CD4-positive, CD25-positive, alpha-beta regulatory T cell (primary cell): ENCODE data around the gene FOXD1. TPM values are rescaled to one million over a fixed set of nuclear protein-coding genes. Genes with fewer than 3 reads are reported as not detected.
"Not testable (repeated sequence)": the region's sequence is repeated elsewhere in the genome, so short reads cannot be mapped to it uniquely, and the experiment has no call there.

Source experiments
- ATAC-seq, 2 donors: fragments of 150-1000 bp; cut with Tn5 transposase; one replicate each; pipeline ENCODE4 v1.10.0; 2021; ENCODE audit warnings: low read depth in 2 of 2, moderate number of reproducible peaks in 2 of 2, moderate library complexity in 1 of 2
- DNase-seq, 3 donors: peaks; one replicate each; pipeline versions ENCODE4 v3.0.0 to v3.0.0-alpha.2; 2012 to 2022; ENCODE audit warnings: mixed read lengths in 1 of 3
- H3K27ac ChIP-seq: one replicate; pipeline ENCODE4 v1.7.0; 2013; ENCODE audit warnings: mild to moderate bottlenecking, low read length; ENCODE audit not compliant: insufficient read depth, poor library complexity, severe bottlenecking
- H3K27me3 ChIP-seq: one replicate; pipeline ENCODE4 v1.7.0; 2013; ENCODE audit warnings: low read length; ENCODE audit not compliant: control insufficient read depth, insufficient read depth
- H3K36me3 ChIP-seq: one replicate; pipeline ENCODE4 v1.7.0; 2013; ENCODE audit warnings: mild to moderate bottlenecking, low read length, moderate library complexity; ENCODE audit not compliant: control insufficient read depth, insufficient read depth
- H3K4me1 ChIP-seq: 2 replicates; pipeline ENCODE4 v1.7.0; 2013; ENCODE audit warnings: mild to moderate bottlenecking, low read length; ENCODE audit not compliant: insufficient read depth, control insufficient read depth, poor library complexity, severe bottlenecking
- H3K4me3 ChIP-seq: one replicate; pipeline ENCODE4 v1.7.0; 2013; ENCODE audit warnings: low read depth, mild to moderate bottlenecking, low read length, moderate library complexity
- H3K9me3 ChIP-seq, 2 experiments: 1 replicate in 1 of 2; 2 replicates in 1 of 2; pipeline ENCODE4 v1.7.0; 2013; ENCODE audit warnings: low read length in 2 of 2, mild to moderate bottlenecking in 1 of 2, moderate library complexity in 1 of 2; ENCODE audit not compliant: control insufficient read depth in 2 of 2
- H3K27ac Mint-ChIP-seq, 3 donors: one replicate each; pipeline ENCODE4 v1.8.0; 2020 to 2022; ENCODE audit warnings: mild to moderate bottlenecking in 3 of 3, mixed read lengths in 3 of 3, moderate library complexity in 2 of 3
- H3K27me3 Mint-ChIP-seq: one replicate; pipeline ENCODE4 v1.8.0; 2022; ENCODE audit warnings: mild to moderate bottlenecking, mixed read lengths
- H3K36me3 Mint-ChIP-seq: one replicate; pipeline ENCODE4 v1.8.0; 2020; ENCODE audit warnings: mixed read lengths
- H3K4me1 Mint-ChIP-seq, 4 donors: one replicate each; pipeline ENCODE4 v1.8.0; 2020 to 2022; ENCODE audit warnings: mixed read lengths in 4 of 4, mild to moderate bottlenecking in 1 of 4
- H3K4me3 Mint-ChIP-seq, 4 donors: one replicate each; pipeline ENCODE4 v1.8.0; 2020 to 2022; ENCODE audit warnings: mild to moderate bottlenecking in 4 of 4, mixed read lengths in 4 of 4, moderate library complexity in 3 of 4
- H3K9me3 Mint-ChIP-seq, 7 donors: one replicate each; pipeline ENCODE4 v1.8.0; 2020 to 2022; ENCODE audit warnings: mixed read lengths in 7 of 7, mild to moderate bottlenecking in 3 of 7, moderate library complexity in 2 of 7
- polyA plus RNA-seq, 4 donors: library from polyadenylated mRNA; unstranded; fragments of 300-500 nt; fragmentation: Illumina TruSeq; gene quantifications; one replicate each; pipeline ENCODE4 v1.2.3, GENCODE V29; 2021
- total RNA-seq: library from RNA; stranded (reverse); gene quantifications from one replicate; pipeline ENCODE4 v1.2.3, GENCODE V29; 2022

The FOXD1 gene
- total and polyA plus RNA-seq, 5 donors from 2014 or later: 0.07 TPM; not detected in 4

- Histone ChIP-seq H3K9me3 (no peaks in the 10 kb centered on the region), H3K4me3 (no peak overlapping the region), H3K36me3 (no peaks in the 10 kb centered on the region), H3K27me3 (peaks cover 67% of the 10 kb centered on the region), H3K4me1 (no peaks in the 10 kb centered on the region), H3K27ac (no peak overlapping the region)
- no peak overlapping the region for H3K27ac Mint-ChIP-seq
- ATAC-seq (no peak), DNase-seq (no peak)
- H3K36me3 Mint-ChIP-seq: no peaks in the 10 kb centered on the region
- peaks cover 0 to 19% (median 3%) of the 10 kb centered on the region in 7 donors for H3K9me3 Mint-ChIP-seq
- H3K4me1 Mint-ChIP-seq: peaks cover 0 to 12% (median 7%) of the 10 kb centered on the region in 4 donors
- no peak overlapping the region for H3K4me3 Mint-ChIP-seq
- peaks cover 80% of the 10 kb centered on the region for H3K27me3 Mint-ChIP-seq
These were observed 30.3 kb downstream of the FOXD1 start for GRCh38 chr5:73418244-73418691.

GRCh38 chr5:73417303-73418034 is 31.1 kb downstream of the FOXD1 start:
- Histone ChIP-seq H3K27me3 (peaks cover 61% of the 10 kb centered on the region), H3K4me1 (no peaks in the 10 kb centered on the region), H3K4me3 (no peak overlapping the region), H3K9me3 (no peaks in the 10 kb centered on the region), H3K36me3 (no peaks in the 10 kb centered on the region), H3K27ac (no peak overlapping the region)
- Mint-ChIP-seq H3K9me3 (peaks cover 0 to 20% (median 3%) of the 10 kb centered on the region in 7 donors), H3K4me3 (no peak overlapping the region), H3K4me1 (peaks cover 0 to 12% (median 7%) of the 10 kb centered on the region in 4 donors), H3K27me3 (peaks cover 82% of the 10 kb centered on the region), H3K36me3 (no peaks in the 10 kb centered on the region), H3K27ac (no peak overlapping the region)
- no peak for DNase-seq
- no peak for ATAC-seq

- ATAC-seq: no peak
- H3K9me3 ChIP-seq: no peaks in the 10 kb centered on the region
- no peak for DNase-seq
- H3K4me1 ChIP-seq: no peaks in the 10 kb centered on the region
- H3K4me3 ChIP-seq: no peak overlapping the region
- peaks cover 44% of the 10 kb centered on the region for H3K27me3 ChIP-seq
- Mint-ChIP-seq H3K27ac (no peak overlapping the region), H3K36me3 (no peaks in the 10 kb centered on the region), H3K9me3 (peaks cover 0 to 17% (median 2%) of the 10 kb centered on the region in 7 donors), H3K4me1 (peaks cover 0 to 11% (median 5%) of the 10 kb centered on the region in 4 donors), H3K27me3 (peaks cover 77% of the 10 kb centered on the region), H3K4me3 (no peak overlapping the region)
- H3K27ac ChIP-seq: no peak overlapping the region
- H3K36me3 ChIP-seq: no peaks in the 10 kb centered on the region
These were observed 33.0 kb downstream of the FOXD1 start for GRCh38 chr5:73415617-73416016.

GRCh38 chr5:73415171-73415570 is 33.4 kb downstream of the FOXD1 start:
- Histone ChIP-seq H3K4me1 (no peaks in the 10 kb centered on the region), H3K36me3 (no peaks in the 10 kb centered on the region), H3K27me3 (peaks cover 40% of the 10 kb centered on the region), H3K4me3 (no peak overlapping the region), H3K9me3 (no peaks in the 10 kb centered on the region), H3K27ac (no peak overlapping the region)
- Mint-ChIP-seq H3K36me3 (no peaks in the 10 kb centered on the region), H3K27me3 (peaks cover 72% of the 10 kb centered on the region), H3K27ac (no peak overlapping the region), H3K4me3 (no peak overlapping the region), H3K4me1 (peaks cover 0 to 11% (median 3%) of the 10 kb centered on the region in 4 donors), H3K9me3 (peaks cover 0 to 14% (median 1%) of the 10 kb centered on the region in 7 donors)
- DNase-seq: no peak
- ATAC-seq: no peak

- Histone ChIP-seq H3K9me3 (no peaks in the 10 kb centered on the region), H3K27me3 (peaks cover 23% of the 10 kb centered on the region), H3K4me3 (no peak overlapping the region), H3K4me1 (no peaks in the 10 kb centered on the region), H3K36me3 (no peaks in the 10 kb centered on the region), H3K27ac (no peak overlapping the region)
- Mint-ChIP-seq H3K27me3 (peaks cover 54% of the 10 kb centered on the region), H3K4me1 (peaks cover 0 to 3% (median 0%) of the 10 kb centered on the region in 4 donors), H3K27ac (no peak overlapping the region), H3K36me3 (no peaks in the 10 kb centered on the region), H3K4me3 (no peak overlapping the region), H3K9me3 (peaks cover 0 to 14% (median 1%) of the 10 kb centered on the region in 7 donors)
- ATAC-seq (no peak), DNase-seq (no peak)
These were observed 36.0 kb downstream of the FOXD1 start for GRCh38 chr5:73412597-73412988.

- ATAC-seq (no peak), DNase-seq (no peak)
- H3K9me3 Mint-ChIP-seq: peaks cover 0 to 13% (median 1%) of the 10 kb centered on the region in 7 donors
- Histone ChIP-seq H3K36me3 (no peaks in the 10 kb centered on the region), H3K4me1 (no peaks in the 10 kb centered on the region), H3K9me3 (no peaks in the 10 kb centered on the region), H3K27ac (no peak overlapping the region), H3K4me3 (no peak overlapping the region), H3K27me3 (peaks cover 21% of the 10 kb centered on the region)
- H3K4me3 Mint-ChIP-seq: no peak overlapping the region
- no peaks in the 10 kb centered on the region for H3K36me3 Mint-ChIP-seq
- peaks cover 52% of the 10 kb centered on the region for H3K27me3 Mint-ChIP-seq
- peaks cover 0 to 6% (median 0%) of the 10 kb centered on the region in 4 donors for H3K4me1 Mint-ChIP-seq
- no peak overlapping the region for H3K27ac Mint-ChIP-seq
These were observed 36.5 kb downstream of the FOXD1 start for GRCh38 chr5:73411936-73412596.

- not testable (repeated sequence) for ATAC-seq
These were observed 38.6 kb downstream of the FOXD1 start for GRCh38 chr5:73409927-73410326.

More at GRCh38 chr5:73409927-73410326, 38.6 kb downstream of the FOXD1 start:
- H3K27me3 ChIP-seq: peaks cover 10% of the 10 kb centered on the region
- H3K4me3 ChIP-seq, H3K9me3 ChIP-seq, DNase-seq, H3K36me3 ChIP-seq, H3K4me1 Mint-ChIP-seq, H3K36me3 Mint-ChIP-seq, H3K9me3 Mint-ChIP-seq, H3K4me1 ChIP-seq, H3K4me3 Mint-ChIP-seq, H3K27ac Mint-ChIP-seq, H3K27ac ChIP-seq: not testable (repeated sequence)
- H3K27me3 Mint-ChIP-seq: peaks cover 41% of the 10 kb centered on the region
